GM19193 (cell line): ENCODE data around the gene FGFBP2.

ENCODE experiments used
- POLR2A ChIP-seq: IDR thresholded peaks from 4 replicates; pipeline ENCODE4 v1.6.1; 2011; ENCODE audit not compliant: insufficient read depth, insufficient read length; ENCODE audit errors: extremely low read depth

Gene FGFBP2, protein sequence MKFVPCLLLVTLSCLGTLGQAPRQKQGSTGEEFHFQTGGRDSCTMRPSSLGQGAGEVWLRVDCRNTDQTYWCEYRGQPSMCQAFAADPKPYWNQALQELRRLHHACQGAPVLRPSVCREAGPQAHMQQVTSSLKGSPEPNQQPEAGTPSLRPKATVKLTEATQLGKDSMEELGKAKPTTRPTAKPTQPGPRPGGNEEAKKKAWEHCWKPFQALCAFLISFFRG

DNA sequence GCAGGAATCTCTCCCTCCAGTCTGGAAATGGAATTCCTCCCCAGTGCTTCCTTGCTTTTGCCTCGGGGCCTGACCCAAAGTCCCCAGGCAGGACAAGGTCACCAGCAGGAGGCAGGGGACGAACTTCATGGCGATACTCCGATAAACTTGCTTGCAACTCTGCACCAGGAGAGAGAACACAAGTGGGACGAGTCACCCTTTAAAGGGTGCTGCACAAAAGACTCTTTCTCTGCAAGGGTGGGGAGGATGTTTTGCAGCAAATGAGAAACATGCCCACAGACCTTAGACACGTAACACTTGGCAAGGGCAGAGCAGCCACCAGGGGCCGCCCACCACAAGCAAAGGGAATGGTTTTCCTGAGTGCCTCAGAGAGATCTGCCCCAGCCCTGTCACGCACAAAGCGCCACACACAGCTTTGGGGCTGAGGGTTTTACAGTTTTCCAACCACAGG lies at the start of gene FGFBP2:
TSS of gene FGFBP2 (minus strand) at position 175 of the 451 bp plus-strand sequence. CDS start at position 129, 46 bp downstream.
- no peak for TF ChIP-seq POLR2A

DNA sequence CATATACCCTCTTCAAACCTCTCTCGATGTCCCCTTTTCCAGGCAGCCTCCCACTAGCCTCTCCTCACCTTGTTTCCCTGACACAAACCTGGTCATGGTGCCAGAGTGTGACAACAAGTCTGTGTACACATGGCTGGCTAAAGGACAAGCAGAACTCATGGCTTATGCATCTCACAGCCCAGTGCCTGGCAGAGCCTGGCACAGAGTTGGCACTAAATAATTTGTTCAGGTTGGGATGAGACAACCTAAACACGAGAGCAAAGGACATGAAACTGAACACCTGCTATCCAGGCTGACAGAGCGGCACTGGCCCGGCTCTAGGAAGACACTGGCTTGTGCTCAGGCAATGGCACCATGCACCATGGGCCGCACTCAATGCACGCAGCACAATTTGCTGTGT lies 48.2 kb upstream of the FGFBP2 start:
- no peak for TF ChIP-seq POLR2A

DNA sequence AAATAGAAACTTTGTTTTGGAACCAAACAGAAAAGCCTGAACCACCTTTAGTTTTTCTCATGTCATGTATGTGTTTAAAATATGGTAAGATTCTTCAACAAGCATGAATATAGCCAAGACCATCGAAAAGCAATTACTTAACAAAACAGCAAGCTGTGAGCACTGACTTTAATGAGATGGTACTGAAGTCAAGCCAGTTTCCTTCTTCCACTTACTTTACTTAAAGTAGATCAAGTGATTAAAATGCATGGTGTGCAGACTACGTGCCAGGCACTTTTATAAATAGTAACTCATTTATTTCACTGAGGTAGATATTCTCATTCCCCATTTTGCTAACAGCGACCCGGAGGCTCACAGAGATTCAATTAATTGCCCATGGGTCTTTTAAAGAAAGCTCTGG lies 46.2 kb upstream of the FGFBP2 start:
- TF ChIP-seq POLR2A = no peak

DNA sequence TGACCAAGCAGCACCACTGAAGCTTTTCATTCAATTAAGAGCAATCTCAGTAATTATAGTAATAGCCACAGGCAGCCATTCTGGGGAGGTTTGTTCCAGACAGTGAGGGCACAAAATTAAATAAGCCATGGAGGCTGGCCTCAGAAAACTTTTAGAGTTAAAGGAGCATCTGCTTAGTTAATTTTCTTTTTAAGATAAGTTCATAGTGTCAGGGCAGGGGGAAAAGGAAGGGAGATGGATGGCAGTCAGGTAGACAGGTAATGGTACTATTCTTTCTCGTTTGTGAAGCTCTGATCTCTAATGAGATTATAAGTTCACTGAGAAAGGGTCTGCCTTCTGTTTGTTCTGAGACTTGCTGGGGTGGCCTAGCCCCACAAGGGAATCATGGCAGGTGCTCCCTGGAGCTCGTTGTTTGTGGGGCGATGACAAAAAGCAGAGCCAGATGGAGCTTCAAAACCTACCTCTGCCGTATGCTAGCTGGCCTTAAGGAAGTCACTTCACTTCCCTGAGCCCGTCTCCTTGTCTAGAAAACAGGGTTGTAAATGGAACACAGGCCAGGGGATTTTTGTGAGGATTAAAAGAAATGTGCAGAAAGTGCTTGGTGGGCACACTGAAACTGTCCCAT lies 44.6 kb upstream of the FGFBP2 start:
- no peak for TF ChIP-seq POLR2A

DNA sequence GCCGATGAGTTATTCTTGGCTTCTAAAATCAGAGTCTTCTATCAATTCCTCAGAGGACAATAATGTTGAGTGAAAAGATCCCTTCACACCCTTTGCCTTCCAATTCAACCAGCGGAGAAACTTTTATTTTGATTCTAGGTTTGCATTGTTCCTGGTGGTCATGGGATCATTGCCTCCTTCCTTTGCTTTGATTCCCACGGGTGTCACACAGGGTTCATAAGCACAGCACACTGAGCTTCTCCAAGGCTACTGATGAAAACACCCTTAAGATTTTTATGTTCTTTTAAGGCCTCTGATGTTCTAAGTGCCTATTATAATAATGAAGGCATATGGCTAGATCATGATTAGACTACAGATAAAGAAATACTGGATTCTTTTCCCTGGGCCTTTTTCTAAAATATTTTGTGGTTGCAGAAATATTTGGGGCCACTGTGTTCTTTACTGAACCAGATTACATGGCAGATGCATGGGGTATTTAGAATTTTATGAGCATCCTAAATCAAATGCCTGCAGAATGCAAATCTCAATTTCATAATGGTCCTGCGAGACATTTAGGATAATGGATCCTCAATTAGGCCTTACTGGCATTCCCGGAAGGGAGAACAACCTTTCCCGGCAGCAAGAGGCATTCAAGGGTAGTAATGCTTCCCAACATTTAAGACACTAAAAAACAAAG lies 43.9 kb upstream of the FGFBP2 start:
- TF ChIP-seq POLR2A = no peak

DNA sequence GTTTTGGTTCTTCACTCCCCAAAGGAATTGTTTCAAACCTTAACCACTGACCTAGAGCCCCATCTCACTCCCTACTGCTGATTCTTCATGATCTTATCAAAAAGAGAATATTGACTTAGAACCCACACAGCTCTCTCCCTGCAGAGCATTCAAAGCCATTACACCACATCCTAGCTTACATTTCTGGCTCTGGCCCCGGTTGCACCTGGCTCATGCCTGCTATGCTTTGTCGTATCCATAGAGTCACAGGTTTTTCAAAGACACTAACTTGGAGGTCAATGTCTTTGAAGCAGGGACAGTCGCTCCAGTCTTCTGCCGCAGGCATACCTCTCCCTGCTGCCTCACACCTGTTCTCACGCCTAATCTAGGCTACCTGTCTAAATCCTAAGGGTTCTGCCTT lies 42.7 kb upstream of the FGFBP2 start:
- no peak for TF ChIP-seq POLR2A

DNA sequence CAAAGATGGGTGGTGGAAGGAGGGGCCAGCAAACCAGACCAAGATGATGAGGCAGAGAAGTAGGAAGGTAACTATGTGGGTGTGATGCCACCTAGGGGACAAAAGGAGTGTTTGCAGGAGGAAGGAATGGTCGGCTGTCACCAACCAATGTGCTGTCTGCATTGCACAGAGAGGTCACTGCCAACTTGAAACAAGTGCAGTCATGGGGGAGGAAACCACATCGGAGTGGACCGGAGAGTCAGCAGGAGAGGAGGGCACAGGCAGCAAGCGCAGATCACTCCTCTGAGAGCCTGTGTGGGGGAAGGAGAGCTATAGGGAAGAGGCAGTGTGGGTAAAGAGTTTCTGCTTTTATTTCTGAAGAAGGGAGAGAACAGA lies 38.5 kb upstream of the FGFBP2 start:
- no peak for TF ChIP-seq POLR2A

DNA sequence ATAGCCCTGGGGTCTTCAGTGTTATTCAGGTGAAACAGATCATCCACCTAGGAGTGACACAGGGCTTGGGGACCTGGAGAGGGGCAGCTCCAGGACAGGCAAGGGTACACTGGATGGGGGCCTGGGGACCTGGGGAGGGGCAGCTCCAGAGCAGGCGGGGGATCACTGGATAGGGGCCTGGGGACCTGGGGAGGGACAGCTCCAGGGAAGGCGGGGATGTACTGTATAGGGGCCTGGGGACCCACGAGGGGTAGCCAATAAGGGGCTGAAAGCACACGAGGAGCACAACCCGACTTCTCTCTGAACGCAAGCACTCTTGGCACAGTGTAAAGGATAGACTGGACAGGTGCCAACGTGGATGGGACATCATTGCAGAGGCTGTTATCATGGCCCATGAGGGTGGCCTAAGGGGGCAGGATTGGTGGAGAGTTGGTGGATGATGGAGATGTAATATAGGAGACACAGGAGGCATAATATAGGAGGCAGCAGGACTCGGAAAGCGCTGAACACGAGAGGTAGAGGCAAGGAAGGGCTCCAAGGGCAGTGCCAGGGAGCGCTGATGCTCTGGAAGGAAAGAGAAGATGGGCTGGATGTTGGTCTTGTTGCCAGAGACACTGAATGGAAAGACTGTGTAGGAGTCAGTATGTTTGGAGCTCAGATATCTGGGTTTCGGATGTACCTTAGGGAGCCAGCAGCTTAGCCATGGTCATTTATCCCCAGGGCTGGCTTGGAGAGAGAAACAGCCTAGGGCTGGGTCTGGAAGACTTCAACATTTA lies 37.9 kb upstream of the FGFBP2 start:
- TF ChIP-seq POLR2A = no peak

DNA sequence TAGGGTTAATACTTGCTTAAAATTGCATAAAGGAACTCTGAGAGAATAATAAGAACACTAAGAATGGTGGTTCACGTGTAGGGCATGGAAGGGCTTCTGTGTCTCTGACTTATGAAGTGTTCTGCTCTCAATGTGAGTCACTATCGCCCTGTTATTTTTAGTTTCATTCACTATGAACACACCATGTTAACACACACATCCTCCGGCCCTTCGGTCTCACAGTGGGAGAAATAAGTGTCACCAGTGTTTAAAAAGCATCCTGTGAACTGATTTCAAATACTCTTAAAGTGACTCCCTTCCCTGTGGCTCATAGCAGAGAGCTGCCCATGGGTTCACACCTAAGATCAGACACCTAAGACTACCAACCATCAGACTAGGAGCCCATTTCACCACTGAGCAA lies 33.8 kb upstream of the FGFBP2 start:
- no peak for TF ChIP-seq POLR2A

DNA sequence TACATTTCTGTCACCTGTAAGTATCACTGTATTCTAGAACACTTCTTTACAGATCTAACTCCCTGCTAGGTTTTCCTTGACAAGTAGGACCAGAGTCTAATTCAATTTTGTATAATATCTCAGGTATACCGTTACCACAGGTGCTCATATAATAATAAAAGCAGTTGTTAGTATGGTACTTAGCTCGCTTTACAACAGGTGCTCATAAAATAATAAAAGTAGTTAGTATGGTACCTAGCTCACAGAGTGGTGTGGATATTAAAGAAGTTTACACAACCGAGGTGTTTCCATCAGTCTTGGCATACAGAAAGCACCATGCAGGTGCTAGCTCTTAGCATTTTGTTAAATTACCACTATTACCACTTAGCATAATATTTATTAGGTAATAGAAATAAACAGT lies 32.9 kb upstream of the FGFBP2 start:
- TF ChIP-seq POLR2A = no peak

DNA sequence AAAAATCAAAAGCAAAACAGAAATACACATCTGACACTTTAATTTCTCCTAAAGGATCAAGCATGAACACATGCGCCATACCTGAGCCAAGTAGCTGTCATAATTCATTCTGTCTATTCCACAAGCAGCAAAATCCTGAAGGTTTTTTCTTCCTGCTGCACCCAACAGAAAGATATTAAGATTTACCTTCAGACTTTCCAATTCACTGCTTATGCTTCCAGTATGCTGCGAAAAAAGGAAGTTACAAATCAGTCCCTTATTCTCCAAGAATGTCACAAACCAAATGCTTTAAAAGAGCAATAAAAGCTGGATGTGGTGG lies 29.2 kb upstream of the FGFBP2 start:
- no peak for TF ChIP-seq POLR2A

DNA sequence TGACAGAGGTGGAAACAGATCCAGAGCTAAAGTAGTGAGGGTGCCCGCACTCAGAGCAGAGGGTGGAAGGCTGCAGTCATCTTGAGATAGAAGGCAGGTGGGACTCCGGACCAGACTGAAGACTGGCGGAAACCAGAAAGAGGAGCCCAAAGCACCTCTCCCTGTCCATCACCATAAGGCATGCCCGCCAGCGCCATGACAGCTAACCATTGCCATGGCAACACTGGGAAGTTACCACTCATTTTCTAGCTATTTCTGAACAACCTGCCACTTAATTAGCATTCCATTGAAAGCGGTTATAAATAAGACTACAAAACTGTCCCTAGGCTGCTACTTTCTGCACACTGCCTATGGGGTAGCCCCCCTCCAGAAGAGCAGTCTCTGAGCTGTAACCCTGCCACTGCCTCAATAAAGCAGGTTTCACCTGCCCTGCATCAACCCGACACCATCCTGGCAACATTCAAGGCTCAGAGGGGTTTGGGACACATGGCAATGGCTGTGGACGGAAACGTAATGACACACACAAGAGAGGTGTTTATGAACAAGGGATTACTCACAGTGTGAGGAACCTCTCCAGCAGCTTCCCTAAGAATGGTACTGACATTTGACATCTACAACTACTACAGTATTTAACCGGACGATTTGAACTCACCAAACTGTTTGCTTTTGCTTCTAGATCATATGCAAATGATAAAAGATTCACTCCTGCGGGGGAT lies 27.8 kb upstream of the FGFBP2 start:
- no peak for TF ChIP-seq POLR2A

DNA sequence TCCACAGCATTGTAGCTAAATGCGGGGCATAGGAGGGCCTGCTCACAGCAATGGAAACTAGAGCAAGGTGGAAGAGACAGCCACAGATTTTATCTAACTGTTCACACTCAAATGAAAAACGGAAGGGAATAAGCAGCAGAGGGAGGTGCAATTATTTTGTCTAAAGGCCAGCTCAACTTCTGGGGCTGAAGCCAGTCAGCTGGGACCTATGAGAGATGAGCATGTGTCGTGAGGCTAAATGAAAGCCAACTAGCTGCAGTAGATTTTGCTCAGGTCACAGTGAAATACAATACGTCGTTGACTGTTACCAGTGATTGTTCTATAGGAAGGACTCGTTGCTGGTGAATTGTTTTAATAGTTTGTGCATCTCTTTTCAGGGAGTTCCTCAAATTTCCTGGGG lies 26.4 kb upstream of the FGFBP2 start:
- TF ChIP-seq POLR2A = no peak

DNA sequence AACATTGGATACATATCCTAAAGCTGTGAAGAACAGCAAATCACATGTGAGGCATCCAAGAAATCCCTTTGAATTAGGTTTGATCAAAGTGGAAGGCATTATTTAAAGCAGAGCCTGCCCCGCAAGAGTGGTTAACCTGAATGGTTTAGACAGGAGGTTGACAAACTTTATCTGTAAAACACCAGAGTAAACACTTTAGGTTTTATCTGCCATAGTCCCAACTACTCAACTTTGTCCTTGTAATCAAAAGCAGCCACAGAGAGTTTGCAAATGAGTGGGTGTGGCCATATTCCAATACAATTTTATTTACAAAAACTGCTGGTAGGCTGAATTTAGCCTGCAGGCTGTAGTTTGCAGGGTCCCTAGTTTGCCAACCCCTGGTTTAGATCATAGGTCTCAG lies 25.2 kb upstream of the FGFBP2 start:
- TF ChIP-seq POLR2A = no peak

DNA sequence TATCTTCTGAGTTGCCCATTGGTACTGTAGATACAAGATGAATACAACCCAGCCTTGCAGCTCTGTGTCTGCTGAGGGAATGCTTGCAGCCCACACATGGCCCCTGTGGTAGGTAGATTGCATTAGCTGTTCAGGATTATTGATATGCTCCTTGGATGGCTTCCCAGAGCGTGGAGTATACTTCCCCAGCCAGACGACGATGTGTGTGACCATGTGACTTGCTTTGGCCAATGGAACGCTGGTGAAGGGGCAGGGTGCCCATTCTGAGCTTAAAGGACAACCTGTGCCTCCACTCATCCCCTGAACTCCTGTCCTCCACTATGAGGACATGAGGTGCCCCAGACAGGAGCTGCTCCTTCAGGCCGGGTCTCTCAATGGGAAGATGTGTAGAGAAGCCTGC lies 23.9 kb upstream of the FGFBP2 start:
- no peak for TF ChIP-seq POLR2A
